HG02938 (cell line): Measurements from ENCODE around the gene UBA1.

Experiments
- ATAC-seq: cut with Tn5 transposase; IDR thresholded peaks from one replicate; pipeline ENCODE4 v1.9.1; 2021; ENCODE audit warnings: mild to moderate bottlenecking, moderate library complexity; ENCODE audit not compliant: unreplicated experiment

The UBA1 gene

GRCh38 chrX:47169726-47170515 lies 23.7 kb upstream of the UBA1 start:
- ATAC-seq = no peak

DNA sequence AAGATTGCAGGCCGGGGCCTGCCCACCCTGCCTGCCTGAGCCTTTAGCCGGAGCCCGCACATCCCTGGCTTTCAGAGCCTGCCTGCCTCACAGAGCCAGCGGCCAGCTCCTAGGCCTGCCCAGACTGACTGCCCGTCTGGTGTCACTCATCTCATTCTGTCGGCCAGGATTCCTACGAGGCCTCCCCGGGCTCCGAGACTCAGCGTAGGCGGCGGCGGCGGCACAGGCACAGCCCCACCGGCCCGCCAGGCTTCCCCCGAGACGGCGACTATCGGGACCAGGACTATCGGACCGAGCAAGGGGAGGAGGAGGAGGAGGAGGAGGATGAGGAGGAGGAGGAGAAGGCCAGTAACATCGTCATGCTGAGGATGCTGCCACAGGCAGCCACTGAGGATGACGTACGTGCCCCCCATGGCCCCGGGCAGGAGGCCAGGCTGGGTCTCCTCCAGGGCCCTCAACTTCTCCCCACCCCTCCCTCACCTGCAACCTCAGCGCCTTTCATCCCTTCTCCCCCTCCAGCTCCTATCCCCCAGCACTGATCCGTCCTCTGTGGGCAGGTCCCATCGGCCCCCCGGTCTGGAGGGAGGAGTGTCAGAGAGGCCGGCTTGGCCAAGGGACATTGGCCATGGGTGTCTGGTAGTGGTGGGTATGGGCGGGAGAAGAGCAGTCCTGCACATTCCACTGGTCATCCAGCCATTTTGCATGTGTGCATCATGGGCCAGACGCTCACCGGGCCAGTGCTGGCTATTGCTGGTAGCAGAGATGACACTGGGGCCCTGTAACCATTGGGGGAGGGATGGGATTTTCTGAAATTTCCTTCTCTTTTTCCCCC lies 22.6 kb upstream of the UBA1 start:
- no peak for ATAC-seq

DNA sequence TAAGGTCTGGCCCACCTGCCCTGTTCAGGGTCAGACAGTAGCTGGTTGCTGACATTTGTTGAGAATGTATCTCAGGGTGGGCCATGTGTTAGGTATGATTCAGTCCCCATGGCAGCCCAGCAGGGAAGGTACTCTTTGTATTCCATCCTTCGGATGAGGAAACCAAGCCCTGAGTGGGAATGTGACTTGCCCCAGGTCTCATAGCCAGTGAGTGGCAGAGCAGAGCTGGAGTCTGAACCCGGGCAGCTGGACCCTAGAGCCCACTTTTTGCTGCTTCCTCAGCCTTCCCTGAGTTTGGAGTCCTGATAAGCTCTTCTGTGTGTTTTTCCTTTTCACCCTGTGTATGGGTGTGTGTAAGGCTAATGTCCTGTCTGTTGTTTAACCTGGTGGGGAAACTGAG lies 21.6 kb upstream of the UBA1 start:
- no peak for ATAC-seq

DNA sequence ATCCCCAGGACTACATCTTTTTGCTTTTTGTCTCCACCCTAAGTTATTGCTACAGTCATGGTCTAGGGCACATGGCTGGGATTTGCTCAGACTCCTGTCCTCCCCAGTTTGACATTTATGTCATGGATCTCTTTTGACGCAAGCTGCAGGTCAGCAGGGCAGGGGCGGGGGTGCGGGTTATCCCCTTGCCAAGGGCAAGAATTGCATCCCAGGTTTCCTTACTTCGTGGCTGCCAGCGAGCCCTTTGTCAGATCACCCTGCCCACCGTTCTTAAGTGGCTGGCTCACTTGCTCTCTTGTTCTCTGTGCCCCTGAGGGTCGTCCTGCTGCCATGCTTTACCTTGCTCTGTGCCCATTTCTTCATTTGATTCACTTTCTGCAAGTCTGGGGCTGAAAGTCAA lies 21.1 kb upstream of the UBA1 start:
- no peak for ATAC-seq

- ATAC-seq = no peak
Measured at GRCh38 chrX:47172971-47173792, 20.4 kb upstream of the UBA1 start.

DNA sequence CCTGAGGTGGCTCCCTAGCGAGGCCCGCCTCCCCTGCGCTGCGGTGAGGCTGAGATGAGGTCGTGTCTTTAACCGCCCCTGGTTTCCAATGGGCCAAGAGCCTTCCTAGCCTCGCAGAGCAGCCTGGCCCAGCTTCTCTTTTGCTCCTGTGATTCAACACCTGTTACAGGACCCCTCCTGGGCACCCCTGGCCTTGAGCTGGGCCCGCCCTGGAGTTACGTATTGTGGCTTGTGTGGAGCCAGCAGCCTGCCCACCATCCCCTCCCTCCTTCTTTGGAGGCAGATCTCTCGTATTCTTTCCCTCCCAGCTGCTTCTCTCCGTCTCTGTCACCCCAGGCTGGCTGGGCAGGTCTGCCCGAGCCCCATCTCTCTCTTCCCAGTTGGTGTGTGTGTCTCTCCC lies 19.3 kb upstream of the UBA1 start:
- ATAC-seq = no peak

DNA sequence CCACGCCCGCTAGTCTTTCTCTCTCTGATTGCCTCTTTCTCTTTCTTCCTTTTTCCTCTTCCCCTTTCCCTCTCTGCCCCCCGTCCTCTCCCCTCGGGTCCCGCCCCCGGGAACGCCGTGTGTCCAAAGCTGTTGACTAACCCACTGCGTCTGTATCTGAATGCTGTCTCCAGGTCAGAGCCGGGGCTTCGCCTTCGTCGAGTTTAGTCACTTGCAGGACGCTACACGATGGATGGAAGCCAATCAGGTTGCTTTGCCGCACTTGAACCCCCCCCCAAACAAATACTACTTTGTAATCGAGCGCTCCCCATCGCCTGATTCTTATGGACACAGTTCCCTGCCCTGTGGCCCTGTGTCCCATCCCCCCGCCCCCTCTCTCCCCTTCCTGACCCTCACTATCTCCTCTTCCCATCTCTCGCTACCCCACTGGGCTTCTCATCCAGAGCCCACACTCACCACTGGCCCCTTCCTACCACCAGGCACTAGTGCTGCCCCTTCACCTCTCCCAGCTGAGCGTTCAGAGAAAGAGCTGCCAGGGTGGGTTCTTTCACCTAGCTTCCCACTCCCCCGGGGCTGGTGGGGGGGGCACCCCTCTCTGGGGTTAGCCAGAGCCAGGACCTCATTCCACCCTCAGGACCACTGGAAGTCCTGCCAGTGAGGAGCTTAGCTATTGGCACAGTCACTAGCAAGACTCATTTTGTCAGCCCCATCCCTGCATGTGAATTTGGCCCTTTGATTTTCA lies 18.6 kb upstream of the UBA1 start:
- ATAC-seq = no peak

GRCh38 chrX:47175588-47175980 lies 18.0 kb upstream of the UBA1 start:
- ATAC-seq = no peak

GRCh38 chrX:47176101-47176740 lies 17.4 kb upstream of the UBA1 start:
- no peak for ATAC-seq

- ATAC-seq = no peak
Measured at GRCh38 chrX:47177079-47177478, 16.6 kb upstream of the UBA1 start.

GRCh38 chrX:47178337-47178736 lies 15.3 kb upstream of the UBA1 start:
- no peak for ATAC-seq

DNA sequence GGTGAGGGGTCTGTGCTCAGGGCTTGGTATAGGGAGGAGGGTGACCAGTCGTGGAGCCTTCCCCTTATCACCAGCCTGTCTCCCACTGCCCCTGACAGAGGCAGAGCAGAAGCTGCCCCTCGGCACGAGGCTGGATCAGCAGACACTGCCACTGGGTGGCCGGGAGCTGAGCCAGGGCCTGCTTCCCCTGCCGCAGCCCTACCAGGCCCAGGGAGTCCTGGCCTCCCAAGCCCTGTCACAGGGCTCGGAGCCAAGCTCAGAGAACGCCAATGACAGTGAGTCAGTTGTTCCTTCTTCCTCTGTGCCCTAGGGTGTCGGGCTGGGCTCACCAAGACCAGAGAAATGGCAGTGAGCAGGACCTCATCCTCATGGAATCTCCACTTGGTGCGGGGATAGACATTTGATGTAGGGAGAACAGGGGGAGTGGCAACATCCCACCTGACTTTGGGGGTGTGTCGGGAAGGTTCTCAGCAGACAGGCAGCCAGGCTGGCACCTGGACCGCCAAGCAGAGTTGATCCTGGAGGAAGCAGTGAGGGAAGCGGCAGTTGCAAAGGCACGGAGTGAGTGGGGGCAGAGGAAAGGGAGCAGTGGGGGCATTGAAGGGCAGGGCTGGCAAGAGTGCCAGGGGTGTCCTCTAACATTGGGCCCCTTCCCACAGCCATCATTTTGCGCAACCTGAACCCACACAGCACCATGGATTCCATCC lies 14.3 kb upstream of the UBA1 start:
- no peak for ATAC-seq

DNA sequence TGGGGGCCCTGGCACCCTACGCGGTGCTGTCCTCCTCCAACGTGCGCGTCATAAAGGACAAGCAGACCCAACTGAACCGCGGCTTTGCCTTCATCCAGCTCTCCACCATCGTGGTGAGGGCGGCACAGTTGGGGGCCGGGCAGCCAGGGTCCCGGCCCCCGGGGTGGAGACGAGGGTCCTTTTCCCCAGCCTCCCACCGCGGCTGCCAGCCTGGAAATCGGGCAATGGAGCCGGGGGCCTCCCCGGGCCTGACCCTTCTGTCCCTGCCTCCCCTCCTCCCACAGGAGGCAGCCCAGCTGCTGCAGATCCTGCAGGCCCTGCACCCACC lies 13.7 kb upstream of the UBA1 start:
- no peak for ATAC-seq

- no peak for ATAC-seq
Measured at GRCh38 chrX:47180346-47180745, 13.3 kb upstream of the UBA1 start.

- ATAC-seq = no peak
Measured at GRCh38 chrX:47181301-47181700, 12.3 kb upstream of the UBA1 start.

GRCh38 chrX:47182106-47182700 lies 11.4 kb upstream of the UBA1 start:
- ATAC-seq = no peak

- no peak for ATAC-seq
Measured at GRCh38 chrX:47184486-47184885, 9.1 kb upstream of the UBA1 start.

GRCh38 chrX:47185241-47185640 lies 8.4 kb upstream of the UBA1 start:
- ATAC-seq = no peak

- no peak for ATAC-seq
Measured at GRCh38 chrX:47186096-47186740, 7.4 kb upstream of the UBA1 start.
